H9 (cell line): Measurements from ENCODE around the gene GLYATL1B. TPM values are rescaled to one million over a fixed set of nuclear protein-coding genes. Genes with fewer than 3 reads are reported as not detected.
A peak's percentile ranks its signal among the peaks of the same experiment; 100 is the strongest.

Source experiments
- DNase-seq: peaks from one replicate; pipeline ENCODE4 v3.0.0-alpha.2; 2017
- H2AFZ ChIP-seq: one replicate; pipeline ENCODE4 v1.6.1; 2013; ENCODE audit warnings: mild to moderate bottlenecking, low read length, control low read depth, moderate library complexity
- H2AK5ac ChIP-seq: 2 replicates; pipeline ENCODE4 v1.6.1; 2013; ENCODE audit warnings: low read length, control low read depth, mixed read lengths; ENCODE audit not compliant: insufficient read length
- H2BK120ac ChIP-seq: one replicate; pipeline ENCODE4 v1.6.1; 2013; ENCODE audit warnings: low read depth, mild to moderate bottlenecking, low read length, control low read depth, inconsistent platforms; ENCODE audit not compliant: poor library complexity, severe bottlenecking
- H2BK12ac ChIP-seq: 2 replicates; pipeline ENCODE4 v1.6.1; 2013; ENCODE audit warnings: low read length, control low read depth, mixed read lengths, low read depth; ENCODE audit not compliant: insufficient read length
- H2BK15ac ChIP-seq: 2 replicates; pipeline ENCODE4 v1.6.1; 2013; ENCODE audit warnings: low read depth, low read length, control low read depth
- H2BK20ac ChIP-seq: one replicate; pipeline ENCODE4 v1.6.1; 2013; ENCODE audit warnings: low read depth, mild to moderate bottlenecking, low read length, control low read depth, inconsistent platforms; ENCODE audit not compliant: poor library complexity, severe bottlenecking
- H2BK5ac ChIP-seq: 2 replicates; pipeline ENCODE4 v1.6.1; 2013; ENCODE audit warnings: low read length, control low read depth, mixed read lengths; ENCODE audit not compliant: insufficient read length
- H3K14ac ChIP-seq: 2 replicates; pipeline ENCODE4 v1.6.1; 2013; ENCODE audit warnings: low read length, control low read depth; ENCODE audit not compliant: insufficient read depth
- H3K18ac ChIP-seq: 2 replicates; pipeline ENCODE4 v1.6.1; 2013; ENCODE audit warnings: low read depth, mild to moderate bottlenecking, mixed read lengths, low read length, control low read depth; ENCODE audit not compliant: insufficient read length
- H3K23ac ChIP-seq: 2 replicates; pipeline ENCODE4 v1.6.1; 2013; ENCODE audit warnings: low read length, control low read depth, mixed read lengths, low read depth; ENCODE audit not compliant: insufficient read length
- H3K23me2 ChIP-seq: 2 replicates; pipeline ENCODE4 v1.6.1; 2013; ENCODE audit warnings: low read depth, mild to moderate bottlenecking, mixed read lengths, low read length, control low read depth; ENCODE audit not compliant: insufficient read length, poor library complexity, severe bottlenecking
- H3K27ac ChIP-seq: 2 replicates; pipeline ENCODE4 v1.5.1; 2013; ENCODE audit warnings: low read length, control low read depth, mixed read lengths, low read depth; ENCODE audit not compliant: insufficient read length
- H3K27me3 ChIP-seq: 2 replicates; pipeline ENCODE4 v1.6.1; 2013; ENCODE audit warnings: low read length, control low read depth, inconsistent platforms; ENCODE audit not compliant: insufficient read depth
- H3K4ac ChIP-seq: 2 replicates; pipeline ENCODE4 v1.6.1; 2013; ENCODE audit warnings: low read depth, mild to moderate bottlenecking, control low read depth, inconsistent platforms, low read length, moderate library complexity
- H3K4me1 ChIP-seq: 2 replicates; pipeline ENCODE4 v1.6.1; 2013; ENCODE audit warnings: low read length, control low read depth, inconsistent platforms; ENCODE audit not compliant: insufficient read depth
- H3K4me2 ChIP-seq: 2 replicates; pipeline ENCODE4 v1.6.1; 2013; ENCODE audit warnings: low read length, control low read depth, mixed read lengths; ENCODE audit not compliant: insufficient read length, insufficient read depth
- H3K56ac ChIP-seq: 2 replicates; pipeline ENCODE4 v1.6.1; 2013; ENCODE audit warnings: low read depth, mild to moderate bottlenecking, mixed read lengths, low read length, control low read depth; ENCODE audit not compliant: insufficient read length
- H3K79me1 ChIP-seq: 2 replicates; pipeline ENCODE4 v1.6.1; 2013; ENCODE audit warnings: low read depth, mild to moderate bottlenecking, moderate library complexity, low read length, control low read depth, inconsistent platforms; ENCODE audit not compliant: insufficient read depth, poor library complexity, severe bottlenecking
- H3K79me2 ChIP-seq: 2 replicates; pipeline ENCODE4 v1.6.1; 2013; ENCODE audit warnings: low read length, control low read depth, inconsistent platforms; ENCODE audit not compliant: insufficient read depth
- H3K9ac ChIP-seq: 2 replicates; pipeline ENCODE4 v1.6.1; 2013; ENCODE audit warnings: low read length, control low read depth, mixed read lengths; ENCODE audit not compliant: insufficient read length; ENCODE audit errors: extremely low read depth
- H3K9me3 ChIP-seq: one replicate; pipeline ENCODE4 v1.6.1; 2013; ENCODE audit warnings: low read depth, low read length, inconsistent platforms; ENCODE audit not compliant: control insufficient read depth
- H3T11ph ChIP-seq: one replicate; pipeline ENCODE4 v1.6.1; 2013; ENCODE audit warnings: mild to moderate bottlenecking, low read length, control low read depth, inconsistent platforms
- H4K20me1 ChIP-seq: one replicate; pipeline ENCODE4 v1.6.1; 2013; ENCODE audit not compliant: control insufficient read depth, insufficient read length, insufficient read depth
- H4K5ac ChIP-seq: 2 replicates; pipeline ENCODE4 v1.6.1; 2013; ENCODE audit warnings: low read depth, mild to moderate bottlenecking, mixed read lengths, low read length, control low read depth; ENCODE audit not compliant: insufficient read length
- H4K8ac ChIP-seq: replicated peaks from 2 replicates; pipeline ENCODE4 v1.6.1; 2013; ENCODE audit warnings: low read length, control low read depth, mixed read lengths, low read depth; ENCODE audit not compliant: insufficient read length
- H4K91ac ChIP-seq: 2 replicates; pipeline ENCODE4 v1.6.1; 2013; ENCODE audit warnings: low read depth, mild to moderate bottlenecking, moderate library complexity, mixed read lengths, low read length, control low read depth; ENCODE audit not compliant: insufficient read length
- H3K27ac Mint-ChIP-seq, 3 experiments: 2 replicates in 2 of 3; 3 replicates in 1 of 3; pipeline ENCODE4 v1.8.0; 2020 to 2021; ENCODE audit warnings: mixed read lengths in 3 of 3, mild to moderate bottlenecking in 1 of 3, moderate library complexity in 1 of 3
- H3K27me3 Mint-ChIP-seq: 2 replicates; pipeline ENCODE4 v1.8.0; 2021; ENCODE audit warnings: low read depth, mild to moderate bottlenecking, moderate library complexity, mixed read lengths
- H3K36me3 Mint-ChIP-seq, 3 experiments: 2 replicates in 2 of 3; 3 replicates in 1 of 3; pipeline ENCODE4 v1.8.0; 2020 to 2021; ENCODE audit warnings: low read depth in 3 of 3, mixed read lengths in 3 of 3; ENCODE audit not compliant: insufficient read depth in 1 of 3
- H3K4me1 Mint-ChIP-seq, 2 experiments: 2 replicates each; pipeline ENCODE4 v1.8.0; 2020; ENCODE audit warnings: mixed read lengths in 2 of 2
- H3K4me3 Mint-ChIP-seq, 2 experiments: 2 replicates in 1 of 2; 3 replicates in 1 of 2; pipeline ENCODE4 v1.8.0; 2020 to 2021; ENCODE audit warnings: mild to moderate bottlenecking in 2 of 2, mixed read lengths in 2 of 2, moderate library complexity in 1 of 2
- H3K9me3 Mint-ChIP-seq, 2 experiments: 2 replicates in 1 of 2; 3 replicates in 1 of 2; pipeline ENCODE4 v1.8.0; 2020; ENCODE audit warnings: mild to moderate bottlenecking in 2 of 2, mixed read lengths in 2 of 2, moderate library complexity in 1 of 2
- CTCF ChIP-seq: fragments of 200-600 bp; sonication (generic); conservative IDR thresholded peaks from 3 replicates; pipeline ENCODE4 v1.8.0; 2021; ENCODE audit warnings: antibody characterized with exemption, mild to moderate bottlenecking
- WGBS: extraction: QIAGEN DNeasy Blood & Tissue Kit; methylation state at CpG from one replicate; pipeline ENCODE4 v1.1.7; 2013; ENCODE audit warnings: missing lambda C conversion rate, low lambda C conversion rate, mixed read lengths; ENCODE audit not compliant: insufficient read length; ENCODE audit errors: extremely low coverage; 5-methylcytosine and 5-hydroxymethylcytosine counted together
- total RNA-seq: library from RNA; stranded (reverse); gene quantifications from 2 replicates; pipeline ENCODE4 v1.2.1, GENCODE V29; 2021

Gene GLYATL1B
- total RNA-seq, 1 experiment from 2014 or later, result not detected

GRCh38 chr11:59144096-59144495, 58.0 kb downstream of the GLYATL1B start:
- Histone ChIP-seq H3K79me1 (no peaks in the 10 kb centered on the region), H3K23ac (no peak overlapping the region), H3K9ac (no peak overlapping the region), H3K14ac (no peak overlapping the region), H3K79me2 (no peaks in the 10 kb centered on the region), H4K20me1 (no peaks in the 10 kb centered on the region), H3K27me3 (no peaks in the 10 kb centered on the region), H2AFZ (no peak overlapping the region), H3K18ac (no peak overlapping the region), H4K8ac (no peak overlapping the region), H2BK5ac (no peak overlapping the region), H4K5ac (no peak overlapping the region), H3K4me1 (no peaks in the 10 kb centered on the region; the same call in 1 of the 2 replicates), H3T11ph (no peak overlapping the region), H3K4ac (no peak overlapping the region), H4K91ac (no peak overlapping the region), H2BK15ac (no peak overlapping the region), H3K4me2 (peak overlapping the region; percentile 74), H2BK120ac (no peak overlapping the region), H3K27ac (no peak overlapping the region), H3K9me3 (no peaks in the 10 kb centered on the region), H2AK5ac (no peak overlapping the region), H3K56ac (no peak overlapping the region), H2BK20ac (no peak overlapping the region), H2BK12ac (no peak overlapping the region), H3K23me2 (peaks cover 6% of the 10 kb centered on the region)
- Mint-ChIP-seq H3K27me3 (peaks cover 27% of the 10 kb centered on the region), H3K9me3 (peaks cover 5 to 12% of the 10 kb centered on the region in 2 experiments; a peak in 3 of 5 replicates), H3K36me3 (peaks cover 3 to 20% (median 5%) of the 10 kb centered on the region in 3 experiments; a peak in 5 of 7 replicates), H3K4me3 (peak overlapping the region; percentile 91 to 92; a peak in 4 of 5 replicates), H3K4me1 (peaks cover 25 to 40% of the 10 kb centered on the region in 2 experiments), H3K27ac (no peak overlapping the region)
- no peak for DNase-seq
- WGBS, result no CpG with 5 or more reads among the region's 1 CpG
- no peak for TF ChIP-seq CTCF

Other genes starting within 250 kb of the GLYATL1B start
- not detected in 2 replicates for gene GLYATL2, start 241.6 kb upstream of the GLYATL1B start, total RNA-seq
- gene GLYATL1, start 146.8 kb upstream of the GLYATL1B start, total RNA-seq, result 2.1 and 2.8 TPM in 2 replicates
- gene FAM111B, start 20.9 kb downstream of the GLYATL1B start, total RNA-seq, result 31.9 and 35.0 TPM in 2 replicates
- gene FAM111A, start 56.5 kb downstream of the GLYATL1B start, total RNA-seq, result 16.8 and 20.1 TPM in 2 replicates
- gene DTX4, start 85.8 kb downstream of the GLYATL1B start, total RNA-seq, result 13.0 and 13.9 TPM in 2 replicates
- not detected in 2 replicates for gene MPEG1, start 126.6 kb downstream of the GLYATL1B start, total RNA-seq